ENCODE measurements around the gene SBK3. TPM values are rescaled to one million over a fixed set of nuclear protein-coding genes. Genes with fewer than 3 reads are reported as not detected.
"Not testable (repeated sequence)": the region's sequence is repeated elsewhere in the genome, so short reads cannot be mapped to it uniquely, and the experiment has no call there.

The SBK3 gene, protein sequence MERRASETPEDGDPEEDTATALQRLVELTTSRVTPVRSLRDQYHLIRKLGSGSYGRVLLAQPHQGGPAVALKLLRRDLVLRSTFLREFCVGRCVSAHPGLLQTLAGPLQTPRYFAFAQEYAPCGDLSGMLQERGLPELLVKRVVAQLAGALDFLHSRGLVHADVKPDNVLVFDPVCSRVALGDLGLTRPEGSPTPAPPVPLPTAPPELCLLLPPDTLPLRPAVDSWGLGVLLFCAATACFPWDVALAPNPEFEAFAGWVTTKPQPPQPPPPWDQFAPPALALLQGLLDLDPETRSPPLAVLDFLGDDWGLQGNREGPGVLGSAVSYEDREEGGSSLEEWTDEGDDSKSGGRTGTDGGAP
- 1.4 and 5.1 TPM in 2 replicates for total RNA-seq
- polyA plus RNA-seq (2012), result 0.55 TPM

DNA sequence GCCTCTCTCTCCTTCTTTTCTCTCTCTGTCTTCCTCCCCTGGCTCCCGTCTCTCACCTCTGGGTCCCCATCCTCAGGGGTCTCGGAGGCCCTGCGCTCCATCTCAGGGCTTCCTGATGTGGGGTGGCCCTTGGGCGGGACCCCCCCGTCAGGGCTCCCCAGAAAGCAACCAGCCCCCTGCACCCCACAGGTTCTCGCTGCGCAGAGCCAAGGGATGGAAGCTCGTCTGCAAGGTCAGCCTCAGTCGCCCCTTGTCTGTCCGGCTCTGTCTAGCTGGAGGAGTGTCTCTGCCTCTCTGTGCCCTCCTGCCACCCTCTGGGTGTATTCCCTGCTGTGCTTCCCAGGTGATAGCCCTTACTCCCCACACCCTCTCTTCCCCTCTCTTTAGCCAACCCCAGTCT, at the start of gene SBK3:
TSS of gene SBK3 (minus strand) at position 101 of the 400 bp plus-strand sequence. CDS start at position 101, 0 bp downstream.
- DNase-seq (ENCODE audit: low read depth), result no peak

DNA sequence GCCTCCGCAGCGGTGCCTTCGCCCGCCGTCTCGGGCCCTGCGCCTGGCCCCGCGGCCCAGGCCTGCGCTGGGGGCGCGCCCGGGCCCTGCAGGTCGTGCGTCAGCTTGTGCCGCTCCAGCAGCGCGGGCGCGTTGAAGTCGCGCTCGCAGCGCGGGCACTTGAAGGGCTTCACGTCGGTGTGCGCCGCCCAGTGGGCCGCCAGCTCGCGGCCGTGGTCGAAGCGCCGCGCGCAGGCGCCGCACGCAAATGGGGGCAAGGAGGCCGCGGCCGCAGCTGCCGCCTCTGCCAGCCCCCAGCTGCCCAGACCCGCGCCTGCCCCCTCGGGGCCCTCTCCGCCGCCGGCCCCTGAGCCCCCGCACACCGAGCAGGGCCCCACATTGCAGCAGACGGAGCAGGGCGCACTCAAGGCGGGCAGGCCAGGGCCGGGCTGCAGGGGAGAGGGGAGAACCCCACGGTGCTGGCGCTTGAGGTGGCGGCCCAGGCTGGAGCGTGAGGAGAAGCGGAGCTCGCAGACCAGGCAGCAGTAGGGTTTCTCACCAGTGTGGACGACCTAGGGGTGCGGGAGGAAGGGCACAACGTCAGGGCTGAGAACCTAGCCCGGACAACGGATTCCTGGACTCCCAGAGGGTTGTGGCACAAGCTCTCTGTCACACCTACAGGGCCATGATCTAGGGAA, 47.9 kb upstream of the SBK3 start:
- no peak for DNase-seq (ENCODE audit: low read depth)

DNA sequence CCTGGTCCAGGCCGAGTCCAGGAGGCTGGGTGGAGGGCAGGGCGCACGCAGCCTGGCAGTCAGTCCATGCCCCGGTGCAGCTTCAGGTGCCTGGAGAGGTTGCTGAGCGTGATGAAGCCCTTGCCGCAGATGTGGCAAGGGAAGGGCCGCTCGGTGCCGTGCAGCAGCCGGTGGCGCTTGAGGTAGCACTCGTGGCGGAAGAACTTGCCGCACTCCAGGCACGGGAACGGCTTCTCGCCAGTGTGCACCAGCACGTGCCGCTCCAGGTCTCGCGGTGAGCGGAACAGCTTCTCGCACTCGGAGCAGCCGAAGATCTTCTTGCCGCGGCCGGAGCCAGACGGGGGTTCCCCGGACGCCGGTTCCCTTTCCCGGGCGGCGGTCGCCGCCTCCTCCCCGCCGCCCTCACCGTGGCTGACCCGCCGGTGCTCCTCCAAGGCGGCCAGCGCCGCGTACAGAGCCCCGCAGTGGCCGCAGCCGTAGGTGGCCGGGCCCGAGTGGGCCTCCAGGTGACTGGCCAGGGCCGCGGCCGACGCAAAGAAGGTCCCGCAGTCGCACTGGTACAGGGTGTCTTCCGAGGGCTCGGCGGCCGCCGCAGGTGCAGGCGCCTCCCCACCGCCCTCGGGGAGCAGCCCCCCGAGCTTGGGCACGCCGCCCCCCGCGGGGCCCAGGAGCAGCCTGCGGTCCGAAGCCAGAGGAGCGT, 47.2 kb upstream of the SBK3 start:
- no peak for DNase-seq (ENCODE audit: low read depth)

DNA sequence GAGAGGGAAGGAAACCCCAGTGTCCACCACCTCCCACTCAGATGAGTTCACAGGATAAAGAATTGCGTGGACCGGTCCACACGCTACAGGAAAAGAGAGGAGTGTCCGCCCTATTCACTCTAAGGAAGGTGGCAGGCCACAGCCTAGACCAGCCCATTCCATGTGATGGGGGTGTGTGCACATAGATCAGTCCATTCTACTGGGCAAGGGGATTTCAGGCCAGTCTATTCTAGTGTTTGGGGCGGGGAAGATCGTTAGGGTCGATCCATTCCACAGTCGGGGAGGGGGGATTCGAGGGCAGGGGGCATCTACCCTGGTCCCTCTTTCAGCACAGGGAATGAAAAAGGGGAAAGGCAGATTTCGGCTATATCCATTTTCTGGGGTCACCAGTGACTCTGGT, 46.2 kb upstream of the SBK3 start:
- DNase-seq (ENCODE audit: low read depth), result no peak

DNA sequence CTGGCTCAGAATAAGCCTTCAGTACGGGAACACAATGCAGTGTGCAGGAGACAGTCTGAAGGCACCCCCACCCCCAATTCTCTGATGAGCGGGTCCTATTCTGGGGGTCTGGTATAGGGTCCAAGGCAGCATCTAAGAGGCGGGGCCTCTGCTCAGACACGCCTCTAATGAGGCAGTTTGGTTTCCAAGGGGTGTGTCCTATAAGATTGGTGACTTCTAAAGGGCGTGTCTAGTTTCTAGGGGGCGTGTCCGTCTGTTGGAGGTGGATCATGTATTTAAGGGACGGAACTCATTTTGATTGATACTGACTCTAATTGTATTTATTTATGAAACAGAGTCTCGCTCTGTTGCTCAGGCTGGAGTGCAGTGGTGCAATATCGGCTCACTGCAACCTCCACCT, 45.3 kb upstream of the SBK3 start:
- DNase-seq (ENCODE audit: low read depth), result no peak

DNA sequence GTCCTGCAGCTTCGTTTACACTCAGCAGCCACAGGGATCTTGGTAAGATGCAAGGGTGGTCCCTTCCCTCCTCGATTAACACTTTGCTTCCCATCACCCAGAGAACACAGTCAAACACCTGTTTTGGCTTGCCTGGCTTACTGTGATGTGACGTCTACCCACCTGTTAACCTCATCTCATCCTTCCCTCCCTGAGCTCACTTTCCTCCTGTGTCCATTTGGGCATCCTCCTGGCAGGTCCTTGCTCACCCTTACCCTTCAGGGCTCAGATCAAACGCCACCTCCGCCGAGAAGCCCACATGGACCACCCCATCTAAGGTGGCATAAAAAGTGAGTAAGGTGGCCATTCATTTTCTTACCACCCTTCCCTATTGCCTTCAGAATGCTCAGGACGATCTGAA, 44.8 kb upstream of the SBK3 start:
- DNase-seq (ENCODE audit: low read depth), result no peak

DNA sequence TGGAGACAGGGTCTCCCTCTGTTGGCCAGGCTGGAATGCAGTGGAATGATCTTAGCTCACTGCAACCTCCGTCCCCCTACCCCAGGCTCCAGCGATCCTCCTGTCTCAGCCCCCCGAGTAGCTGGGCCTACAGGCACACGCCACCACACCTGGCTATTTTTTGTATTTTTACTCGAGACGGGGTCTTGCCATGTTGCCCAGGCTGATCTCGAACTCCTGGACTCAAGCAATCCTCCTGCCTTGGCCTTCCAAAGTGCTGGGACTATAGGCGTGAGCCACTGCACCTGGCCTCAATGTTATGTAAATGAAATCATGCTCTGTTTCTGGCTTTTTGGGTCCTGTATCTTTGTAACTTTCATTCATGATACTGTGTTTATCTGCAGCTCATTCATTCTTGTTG, 43.4 kb upstream of the SBK3 start:
- no peak for DNase-seq (ENCODE audit: low read depth)

DNA sequence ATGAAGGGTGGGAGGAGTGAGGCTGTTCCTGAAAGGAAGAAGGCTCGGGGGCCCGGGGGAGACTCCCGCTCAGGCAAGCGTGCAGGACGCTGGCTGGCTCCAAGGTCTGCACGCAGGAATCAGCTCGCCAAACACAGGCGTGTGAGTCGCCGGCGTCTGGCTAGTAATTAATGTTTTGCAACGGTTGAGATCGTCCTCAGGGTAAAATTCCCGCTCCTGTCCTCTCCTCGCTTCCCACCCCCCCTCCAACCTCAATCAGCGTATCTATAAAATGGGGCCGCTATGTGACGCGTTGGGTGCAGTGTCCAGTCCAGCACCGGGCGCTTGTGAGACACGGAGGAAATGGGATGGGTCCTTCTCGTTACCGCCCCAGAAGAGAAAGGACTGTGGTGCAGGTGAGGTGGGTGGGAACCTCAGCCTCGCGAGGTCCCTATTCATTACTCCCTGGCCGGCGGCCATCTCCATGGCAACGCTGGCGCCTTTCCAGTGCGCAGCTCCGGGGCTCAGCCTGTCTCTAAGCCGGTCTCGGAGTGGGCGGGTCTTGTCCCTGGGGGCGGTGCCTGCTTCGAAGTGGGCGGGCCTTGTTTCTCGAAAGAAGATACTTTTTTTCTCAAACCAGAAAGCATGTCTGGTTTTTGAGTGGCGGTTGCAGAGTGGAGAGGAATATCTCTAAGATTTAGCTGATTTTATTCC, 41.8 kb upstream of the SBK3 start:
- DNase-seq (ENCODE audit: low read depth), result peak; percentile 78

DNA sequence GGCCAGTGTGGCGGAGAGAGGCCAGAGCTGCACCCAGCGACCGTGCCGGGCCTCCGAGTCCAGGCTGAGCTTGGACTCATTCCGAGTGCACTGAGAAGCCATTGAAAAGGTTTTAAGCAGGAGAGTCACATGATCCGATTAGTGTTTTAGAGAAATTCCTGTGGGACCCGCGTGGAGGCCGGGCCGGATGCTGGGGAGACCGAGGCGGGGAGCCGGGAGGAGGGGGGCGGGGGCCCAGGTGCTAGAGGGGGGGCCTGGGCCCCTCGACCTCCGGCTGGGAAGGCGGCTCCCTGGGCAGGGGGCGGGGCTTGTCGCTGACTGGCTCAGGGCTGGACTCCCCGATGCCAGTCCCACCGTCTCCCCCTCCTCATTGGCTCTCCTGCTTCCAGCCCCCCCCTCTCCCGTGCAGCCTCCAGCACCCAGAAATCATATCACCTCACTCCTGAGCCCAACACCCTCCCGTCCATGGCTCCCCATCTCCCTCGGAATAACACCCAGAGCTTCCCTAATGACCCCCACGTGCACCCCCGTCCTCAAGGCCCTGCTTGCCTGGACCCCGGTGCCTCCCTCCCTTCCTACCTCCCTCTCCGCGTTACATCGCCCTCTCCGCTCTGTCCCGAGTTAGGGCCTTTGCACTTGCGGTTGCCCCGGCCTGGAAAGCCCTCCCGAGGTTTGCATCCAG, 40.5 kb upstream of the SBK3 start:
- peak; percentile 49 for DNase-seq (ENCODE audit: low read depth)

DNA sequence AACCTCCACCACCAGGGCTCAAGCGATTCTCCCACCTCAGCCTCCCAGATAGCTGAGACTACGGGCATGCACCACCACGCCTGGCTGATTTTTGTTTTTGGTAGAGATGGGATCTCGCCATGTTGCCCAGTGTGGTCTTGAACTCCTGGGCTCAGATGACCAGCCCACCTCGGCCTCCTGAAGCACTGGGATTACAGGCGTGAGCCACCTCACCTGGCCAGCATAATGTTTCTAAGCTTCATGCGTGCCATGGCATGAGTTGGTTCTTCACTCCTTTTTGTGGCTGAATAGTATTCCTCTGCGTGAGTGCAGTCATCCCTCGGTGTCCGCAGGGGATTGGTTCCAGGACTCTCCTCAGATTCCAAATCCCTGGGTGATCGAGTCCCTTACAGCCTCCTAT, 39.5 kb upstream of the SBK3 start:
- no peak for DNase-seq (ENCODE audit: low read depth)

DNA sequence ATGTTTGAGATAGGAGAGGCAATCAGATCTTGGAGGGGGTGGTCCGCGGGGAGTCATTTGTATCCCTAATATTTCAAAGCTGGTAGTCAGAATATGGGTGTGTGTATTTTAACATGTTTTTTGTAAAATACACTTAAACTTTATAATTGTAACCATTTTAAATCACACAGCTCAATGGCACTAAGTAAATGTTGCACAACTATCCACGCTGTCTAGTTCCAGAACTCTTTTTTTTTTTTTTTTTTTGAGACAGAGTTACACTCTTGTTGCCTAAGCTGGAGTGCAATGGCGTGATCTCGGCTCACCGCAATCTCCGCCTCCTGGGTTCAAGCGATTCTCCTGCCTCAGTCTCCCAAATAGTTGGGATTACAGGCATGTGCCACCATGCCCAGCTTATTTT, 38.6 kb upstream of the SBK3 start:
- DNase-seq (ENCODE audit: low read depth), result not testable (repeated sequence)

DNA sequence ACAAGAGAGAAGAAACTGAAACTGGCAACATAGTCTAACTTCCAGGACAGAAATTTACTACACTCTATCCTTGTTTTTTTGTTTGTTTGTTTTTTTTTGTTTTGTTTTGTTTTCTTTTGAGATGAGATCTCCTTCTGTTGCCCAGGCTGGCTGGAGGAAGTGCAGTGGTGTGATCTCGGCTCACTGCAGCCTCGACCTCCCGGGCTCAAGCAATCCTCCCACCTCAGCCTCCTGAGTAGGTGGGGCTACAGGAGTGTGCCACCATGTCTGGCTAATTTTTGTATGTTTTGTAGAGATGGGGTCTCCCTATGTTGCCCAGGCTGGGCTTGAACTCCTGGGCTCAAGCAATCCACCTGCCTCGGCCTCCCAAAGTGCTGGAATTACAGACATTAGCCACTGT, 36.9 kb upstream of the SBK3 start:
- DNase-seq (ENCODE audit: low read depth), result not testable (repeated sequence)

DNA sequence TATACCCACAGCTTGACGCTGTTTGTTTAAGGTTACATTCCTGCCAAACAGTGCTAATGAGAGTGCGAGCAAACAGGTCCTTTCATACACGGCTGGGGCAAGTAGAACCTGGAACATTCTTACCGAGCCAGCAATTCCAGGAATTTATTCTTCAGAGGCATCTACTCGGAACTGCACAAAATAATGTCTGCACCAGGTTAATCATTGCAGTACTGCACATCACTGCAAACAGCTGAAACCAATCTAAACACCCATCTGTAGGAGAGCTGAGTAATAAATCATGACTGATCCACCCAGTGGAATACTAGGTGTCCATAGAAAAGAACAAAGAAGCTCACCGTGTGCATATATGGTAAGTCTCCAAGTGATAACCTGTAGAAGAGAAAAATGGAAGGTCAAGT, 36.5 kb upstream of the SBK3 start:
- no peak for DNase-seq (ENCODE audit: low read depth)

DNA sequence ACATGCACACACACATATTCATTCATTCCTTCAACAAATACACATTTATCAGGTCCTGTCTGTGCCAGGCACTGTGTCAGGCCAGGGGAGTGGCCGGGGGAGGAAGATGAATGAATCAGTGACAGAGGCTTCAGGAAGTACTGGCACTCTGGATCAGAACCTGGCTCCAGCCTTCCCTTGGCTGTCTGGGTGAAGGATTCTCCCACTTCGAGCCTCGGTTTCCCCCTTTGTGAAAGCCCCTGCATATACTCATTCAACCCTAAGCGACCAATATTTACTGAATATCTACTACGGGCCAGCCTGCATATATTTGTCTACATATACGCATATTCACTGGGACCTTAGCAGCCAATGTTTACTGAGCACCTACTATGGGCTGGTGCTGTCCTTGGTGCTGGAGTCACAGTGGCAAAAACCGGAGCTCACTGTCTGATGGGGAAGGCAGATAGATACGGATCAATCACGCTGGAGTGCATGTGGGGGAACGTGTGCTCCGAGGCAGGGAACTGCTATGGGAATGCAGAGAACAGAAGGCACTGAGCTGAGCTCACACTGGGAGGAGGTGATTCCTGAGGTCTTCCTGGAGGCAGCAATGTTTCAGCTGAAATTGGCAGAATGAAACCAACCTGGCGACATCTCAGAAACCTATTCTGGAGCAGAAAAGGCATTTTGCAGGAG, 35.9 kb upstream of the SBK3 start:
- DNase-seq (ENCODE audit: low read depth), result no peak

DNA sequence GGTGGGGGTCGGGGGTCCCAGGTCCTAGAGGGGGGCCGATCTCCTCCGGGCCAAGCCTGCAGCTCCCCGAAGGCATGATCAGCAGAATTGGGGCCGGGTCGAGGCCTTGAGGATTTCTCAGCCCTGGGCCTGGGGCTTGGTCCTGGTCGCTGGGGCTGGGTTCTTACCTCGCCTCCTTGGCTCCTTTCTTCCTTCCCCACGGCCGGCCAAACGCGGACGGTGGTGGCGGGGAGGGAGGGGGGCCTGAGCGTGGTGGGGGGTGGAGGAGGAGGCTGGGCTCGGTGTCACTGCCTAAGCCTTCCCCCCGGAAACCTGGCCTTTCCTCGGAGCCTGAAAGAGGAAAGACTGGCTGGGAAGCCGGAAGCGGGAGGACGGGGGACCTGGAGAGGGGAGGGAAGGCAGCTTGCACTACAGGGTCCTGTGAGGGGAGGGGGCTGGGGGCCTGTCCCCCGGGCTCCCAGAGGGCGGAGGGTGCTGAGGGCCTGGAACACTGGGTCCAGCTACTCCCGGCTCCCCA, 35.3 kb upstream of the SBK3 start, which contains the start of gene ZNF579:
TSS of gene ZNF579 (minus strand) at position 221 of the 517 bp plus-strand sequence. CDS start 1,209 bp downstream, outside the sequence.
- peak; percentile 95 for DNase-seq (ENCODE audit: low read depth)

DNA sequence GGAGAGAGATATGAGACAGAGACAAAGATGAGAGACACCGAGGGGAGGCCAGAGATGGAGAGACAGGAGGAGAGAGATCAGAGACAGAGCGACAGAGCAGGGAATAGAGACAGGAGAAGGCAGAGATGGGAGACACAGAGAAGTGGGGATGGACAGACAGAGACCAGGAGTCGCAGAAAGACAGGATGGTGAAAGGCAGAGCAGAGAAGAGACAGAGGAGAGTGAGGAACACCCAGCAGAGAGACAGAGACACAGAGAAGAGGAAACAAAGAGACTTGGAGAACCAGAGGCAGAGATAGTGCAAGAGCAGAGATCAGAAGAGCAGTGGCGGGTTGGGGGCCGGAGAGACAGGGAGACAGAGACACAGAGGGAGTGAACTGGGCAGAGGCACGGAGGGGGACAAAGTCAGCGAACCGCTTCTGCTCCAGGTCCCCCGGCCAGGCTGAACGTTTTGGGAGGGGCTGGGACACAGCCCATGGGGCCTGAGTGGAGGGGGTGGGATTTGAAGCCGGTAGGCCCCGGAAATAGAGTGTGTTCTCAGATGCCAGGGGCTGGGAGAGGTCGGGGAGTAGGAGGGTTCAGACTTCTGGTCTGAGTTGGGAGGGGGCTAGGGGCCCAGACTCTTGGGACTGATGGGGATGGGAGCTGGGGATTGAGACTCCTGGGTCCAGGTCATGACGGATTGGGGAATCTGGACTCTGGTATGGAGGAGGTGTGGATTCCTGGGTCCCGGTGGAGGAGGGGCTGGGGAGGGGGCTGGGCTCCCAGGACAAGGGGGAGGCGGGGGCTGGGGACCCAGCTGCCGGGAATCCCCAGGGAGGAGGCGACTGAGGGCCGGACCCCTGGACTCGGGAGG, 34.7 kb upstream of the SBK3 start:
- DNase-seq (ENCODE audit: low read depth), result peak; percentile 60

DNA sequence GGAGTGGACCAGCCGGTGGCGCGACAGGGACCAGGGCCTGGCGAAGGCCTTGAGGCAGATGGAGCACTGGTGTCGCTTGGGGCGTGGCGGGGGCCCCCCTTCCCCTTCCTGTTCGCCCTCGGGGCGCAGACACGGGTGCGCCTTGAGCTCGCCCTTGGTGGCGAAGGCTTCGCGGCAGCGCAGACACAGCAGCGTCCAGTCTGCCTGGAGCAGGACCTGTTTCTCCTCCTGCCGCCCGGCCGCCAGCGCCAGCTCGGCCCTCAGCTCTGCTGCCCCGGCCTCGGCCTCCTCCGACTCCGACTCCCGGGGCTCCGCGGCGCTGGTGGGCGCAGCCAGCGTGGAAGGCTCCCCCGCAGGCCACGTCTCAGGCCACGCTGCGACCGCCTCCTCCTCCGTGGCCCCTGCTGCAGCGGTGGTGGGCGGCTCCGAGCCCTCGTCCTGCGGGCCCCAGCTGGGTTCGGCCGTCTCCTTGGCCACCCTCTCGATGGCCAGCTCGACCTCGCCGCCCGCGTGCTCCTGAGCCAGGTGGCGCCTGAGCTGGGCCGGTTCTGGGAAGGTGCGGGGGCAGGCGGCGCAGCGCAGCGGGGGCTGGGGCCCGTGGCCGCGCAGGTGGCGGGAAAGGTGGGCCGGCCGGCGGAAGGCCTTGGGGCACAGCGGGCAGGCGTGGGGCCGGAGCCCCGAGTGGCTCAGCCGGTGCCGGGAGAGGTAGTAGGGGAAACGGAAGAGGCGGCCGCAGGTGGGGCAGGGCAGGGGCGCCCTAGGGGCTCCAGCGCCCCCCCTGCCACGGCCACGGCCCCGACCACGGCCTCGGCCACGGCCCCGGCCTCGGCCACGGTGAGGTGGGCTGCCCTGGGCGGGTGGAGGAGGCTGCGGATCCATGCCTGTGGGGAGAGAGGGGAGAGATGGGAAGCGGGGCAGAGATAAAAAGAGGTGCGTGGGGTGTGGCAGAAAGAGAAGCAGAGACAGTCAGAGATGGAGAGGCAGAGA, 33.7 kb upstream of the SBK3 start:
- DNase-seq (ENCODE audit: low read depth), result no peak
